Tibial nerve (tissue), 4 donors: ENCODE measurements around the gene LAMP1.

ENCODE experiments used
- EP300 ChIP-seq, 2 donors: sonication (generic); formaldehyde crosslinking; IDR thresholded peaks; one replicate each; pipeline ENCODE4 v1.6.1; 2017; ENCODE audit warnings: antibody characterized with exemption in 2 of 2, mild to moderate bottlenecking in 1 of 2
- POLR2A ChIP-seq, 2 donors: fragments of 450-650 bp; IDR thresholded peaks; one replicate each; pipeline ENCODE4 v1.6.1; 2017; ENCODE audit warnings: antibody characterized with exemption in 2 of 2, mild to moderate bottlenecking in 2 of 2, moderate library complexity in 2 of 2
- TF ChIP-seq, protein P1 (sequence below), 5 experiments: fragments of 200-600 bp in 3 of 5; fragments of 450-650 bp in 2 of 5; sonication (generic) in 3 of 5; IDR thresholded peaks; one replicate each; pipeline ENCODE4 v1.5.1; 2016 to 2019; ENCODE audit warnings: antibody characterized with exemption in 5 of 5, mild to moderate bottlenecking in 3 of 5, moderate library complexity in 2 of 5

DNA sequence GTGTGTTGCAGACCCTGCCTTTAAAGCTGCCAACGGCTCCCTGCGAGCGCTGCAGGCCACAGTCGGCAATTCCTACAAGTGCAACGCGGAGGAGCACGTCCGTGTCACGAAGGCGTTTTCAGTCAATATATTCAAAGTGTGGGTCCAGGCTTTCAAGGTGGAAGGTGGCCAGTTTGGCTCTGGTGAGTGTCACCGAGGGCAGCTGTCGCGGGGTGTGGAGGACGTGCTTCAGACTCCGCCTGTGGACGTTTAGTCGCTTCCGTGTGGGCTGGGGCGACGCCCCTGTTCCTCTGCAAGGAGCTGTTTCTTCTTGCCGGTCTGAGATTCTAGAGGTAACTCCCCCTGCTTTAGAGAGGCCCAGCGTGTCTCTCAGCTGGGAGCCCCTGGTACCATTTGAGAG is 24.5 kb downstream of the LAMP1 start:
- TF ChIP-seq, protein P1, sequence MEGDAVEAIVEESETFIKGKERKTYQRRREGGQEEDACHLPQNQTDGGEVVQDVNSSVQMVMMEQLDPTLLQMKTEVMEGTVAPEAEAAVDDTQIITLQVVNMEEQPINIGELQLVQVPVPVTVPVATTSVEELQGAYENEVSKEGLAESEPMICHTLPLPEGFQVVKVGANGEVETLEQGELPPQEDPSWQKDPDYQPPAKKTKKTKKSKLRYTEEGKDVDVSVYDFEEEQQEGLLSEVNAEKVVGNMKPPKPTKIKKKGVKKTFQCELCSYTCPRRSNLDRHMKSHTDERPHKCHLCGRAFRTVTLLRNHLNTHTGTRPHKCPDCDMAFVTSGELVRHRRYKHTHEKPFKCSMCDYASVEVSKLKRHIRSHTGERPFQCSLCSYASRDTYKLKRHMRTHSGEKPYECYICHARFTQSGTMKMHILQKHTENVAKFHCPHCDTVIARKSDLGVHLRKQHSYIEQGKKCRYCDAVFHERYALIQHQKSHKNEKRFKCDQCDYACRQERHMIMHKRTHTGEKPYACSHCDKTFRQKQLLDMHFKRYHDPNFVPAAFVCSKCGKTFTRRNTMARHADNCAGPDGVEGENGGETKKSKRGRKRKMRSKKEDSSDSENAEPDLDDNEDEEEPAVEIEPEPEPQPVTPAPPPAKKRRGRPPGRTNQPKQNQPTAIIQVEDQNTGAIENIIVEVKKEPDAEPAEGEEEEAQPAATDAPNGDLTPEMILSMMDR (IDR thresholded peaks at IDR 0.05): no peak
- TF ChIP-seq POLR2A (IDR thresholded peaks at IDR 0.05) (no peak), EP300 (IDR thresholded peaks at IDR 0.05) (no peak)
